Urinary bladder (tissue), 4 donors: ENCODE results near the gene MYLK. TPM values are rescaled to one million over a fixed set of nuclear protein-coding genes. Genes with fewer than 3 reads are reported as not detected.

Experiments
- DNase-seq: peaks from one replicate; pipeline ENCODE4 v3.0.0-alpha.2; 2015; ENCODE audit errors: extremely low spot score
- H3K27ac ChIP-seq: one replicate; pipeline ENCODE4 v1.5.1; 2013; ENCODE audit warnings: low read depth, mild to moderate bottlenecking, moderate library complexity
- H3K36me3 ChIP-seq: one replicate; pipeline ENCODE4 v1.6.1; 2013; ENCODE audit warnings: mild to moderate bottlenecking, moderate library complexity; ENCODE audit not compliant: insufficient read depth
- H3K4me1 ChIP-seq: one replicate; pipeline ENCODE4 v1.6.1; 2013; ENCODE audit warnings: mild to moderate bottlenecking, moderate library complexity; ENCODE audit not compliant: insufficient read depth
- H3K4me3 ChIP-seq: one replicate; pipeline ENCODE4 v1.5.1; 2013; ENCODE audit warnings: low read depth, low read length
- WGBS: extraction: QIAGEN DNeasy Blood & Tissue Kit; methylation state at CpG from one replicate; pipeline ENCODE4 v1.1.7; 2013; 5-methylcytosine and 5-hydroxymethylcytosine counted together
- polyA plus RNA-seq: library from polyadenylated mRNA; stranded (reverse); fragments of 200-250 nt; gene quantifications from one replicate; pipeline ENCODE4 v1.2.3, GENCODE V29; 2013
- total RNA-seq: library from RNA; depleted of rRNA; stranded (reverse); fragments of >200 nt; gene quantifications from one replicate; pipeline ENCODE4 v1.2.3, GENCODE V29; 2014
- donor health status: healthy with polysubstance abuse.
- donor health status: healthy.

Gene MYLK
- total and polyA plus RNA-seq, 2 donors: 1,524 to 1,651 TPM

DNA sequence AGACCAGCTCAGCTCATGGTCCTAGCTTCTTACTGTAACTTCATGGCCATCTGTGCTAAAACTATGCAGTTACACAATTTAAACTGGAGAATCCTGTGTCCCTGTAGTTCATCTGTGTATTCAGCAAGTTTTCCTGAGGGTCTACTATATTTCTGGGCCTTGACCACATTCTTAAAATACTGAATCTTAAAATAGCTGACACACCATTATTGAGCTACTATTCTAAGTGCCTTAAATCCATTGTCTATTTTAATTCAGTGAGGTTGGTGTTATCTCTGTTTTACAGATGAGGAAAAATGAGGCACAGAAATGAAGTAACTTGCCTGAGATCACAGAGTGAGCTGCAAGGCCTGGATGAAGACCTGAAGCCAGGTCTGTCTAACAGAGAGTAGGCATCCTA lies 22.0 kb downstream of the MYLK start:
- DNase-seq: no peak
- H3K4me3 ChIP-seq: no peak overlapping the region
- H3K36me3 ChIP-seq: no peaks in the 10 kb centered on the region
- H3K4me1 ChIP-seq: no peaks in the 10 kb centered on the region
- H3K27ac ChIP-seq: no peak overlapping the region

DNA sequence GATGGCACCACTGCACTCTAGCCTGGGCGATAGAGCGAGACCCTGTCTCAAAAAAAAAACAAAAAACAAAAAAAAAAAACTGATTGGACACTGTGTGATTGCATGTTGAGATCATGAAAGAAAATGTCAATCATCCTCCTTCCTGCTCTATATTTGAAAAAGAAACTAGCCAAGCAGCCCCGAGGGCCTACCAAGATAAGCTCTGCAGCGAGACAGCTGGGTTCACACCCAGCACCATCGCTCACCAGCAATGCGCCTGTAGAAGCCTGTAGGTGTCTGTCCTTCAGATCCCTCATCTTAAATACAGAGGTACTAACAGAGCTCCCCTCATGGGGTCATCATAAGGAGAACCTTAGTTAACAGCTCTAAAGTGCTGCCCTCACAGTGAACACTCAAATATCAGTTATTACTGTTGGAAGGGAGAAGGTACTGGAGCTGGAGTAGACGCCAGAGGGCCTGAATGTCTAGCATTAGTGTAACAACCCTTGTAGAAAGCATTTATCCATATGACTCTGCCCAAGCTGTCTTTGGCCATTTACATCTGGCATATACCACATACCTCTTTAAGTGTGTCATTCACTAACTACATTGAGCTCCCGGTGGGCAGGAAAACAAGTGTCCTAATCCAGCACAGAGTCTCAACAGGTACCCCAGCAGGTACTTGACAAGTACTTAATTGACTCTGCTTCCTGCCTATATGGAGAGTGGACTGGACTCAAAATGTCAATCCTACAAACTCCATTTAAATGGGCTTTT lies 22.9 kb downstream of the MYLK start:
- H3K4me3 ChIP-seq: no peak overlapping the region
- no peak for DNase-seq
- no peaks in the 10 kb centered on the region for H3K36me3 ChIP-seq
- no peak overlapping the region for H3K27ac ChIP-seq
- H3K4me1 ChIP-seq: no peaks in the 10 kb centered on the region
- WGBS: 93% methylated on average over 8 of the region's 8 CpGs

DNA sequence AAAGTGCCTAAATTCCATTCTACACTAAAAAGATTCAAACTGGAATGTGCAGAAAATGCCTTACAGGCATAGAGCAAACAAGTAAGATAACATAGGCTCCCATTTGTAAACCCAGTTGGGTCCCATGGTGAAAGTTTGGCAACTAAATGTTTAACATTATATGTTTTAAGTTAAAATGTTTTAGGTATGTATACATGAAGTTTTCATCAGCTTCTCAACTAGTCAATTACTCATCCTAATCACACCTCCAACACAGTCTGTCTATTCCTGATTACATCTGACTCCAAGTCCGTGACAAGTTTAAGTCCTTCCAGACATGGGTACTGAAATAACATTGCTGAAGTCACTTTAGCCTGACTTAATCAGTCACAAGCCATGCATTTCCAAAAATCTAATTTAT lies 25.0 kb downstream of the MYLK start:
- 72% methylated on average over 1 of the region's 1 CpG for WGBS
- Histone ChIP-seq H3K36me3 (no peaks in the 10 kb centered on the region), H3K27ac (no peak overlapping the region)

DNA sequence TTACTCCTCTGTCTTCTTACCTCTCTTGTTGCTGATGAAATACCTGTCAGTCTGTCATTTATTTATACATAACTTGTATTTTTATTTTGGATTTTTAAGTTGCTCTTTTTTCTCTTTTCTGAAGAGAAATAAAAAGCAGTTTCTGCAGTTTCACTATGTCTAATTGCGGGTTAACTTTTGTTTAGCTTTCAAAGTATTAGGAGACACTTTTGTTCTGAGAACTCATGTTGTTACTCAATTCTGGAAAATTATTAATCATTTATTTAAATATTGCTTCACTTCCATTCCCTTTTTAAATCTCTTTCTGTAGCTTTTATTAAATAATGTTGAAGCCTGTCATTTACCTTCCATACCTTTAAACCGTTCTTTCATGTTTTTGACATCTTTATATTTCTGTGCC lies 29.2 kb downstream of the MYLK start:
- Histone ChIP-seq H3K4me1 (no peaks in the 10 kb centered on the region), H3K27ac (no peak overlapping the region), H3K36me3 (no peaks in the 10 kb centered on the region), H3K4me3 (no peak overlapping the region)
- 95% methylated on average over 2 of the region's 2 CpGs for WGBS
- no peak for DNase-seq

More for the DNA sequence above, 25.0 kb downstream of the MYLK start:
- H3K4me1 ChIP-seq: no peaks in the 10 kb centered on the region
- no peak for DNase-seq
- no peak overlapping the region for H3K4me3 ChIP-seq

DNA sequence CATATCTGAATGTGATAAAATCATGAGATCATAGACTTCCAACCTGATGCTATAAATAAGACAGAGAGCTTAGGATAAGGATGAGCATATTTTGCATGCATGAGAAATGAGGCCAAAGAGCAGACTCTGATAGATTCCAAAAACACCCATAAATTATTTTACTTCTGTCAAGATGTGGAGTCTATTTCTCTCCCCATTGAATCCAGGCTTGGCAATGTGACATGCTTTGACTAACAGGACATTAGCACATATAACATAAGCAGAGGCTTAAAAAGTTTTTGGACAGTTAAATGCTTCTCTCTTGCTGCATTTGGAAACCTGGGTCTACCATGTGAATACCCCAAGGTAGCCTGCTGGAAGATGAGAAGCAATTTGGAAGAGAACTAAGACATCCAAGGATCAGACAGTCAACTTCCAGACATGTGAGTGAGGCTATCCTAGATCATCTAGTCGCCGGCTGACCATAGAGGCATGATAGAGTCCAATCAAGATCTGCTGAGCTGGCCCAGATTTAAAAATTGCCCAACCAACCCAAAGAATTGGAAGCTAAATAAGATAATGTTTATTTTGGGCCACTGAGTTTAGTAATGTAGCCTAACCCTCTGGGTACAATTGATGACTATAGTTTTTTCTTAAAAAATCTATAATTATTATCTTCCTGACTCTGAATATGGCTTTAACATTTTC lies 30.3 kb downstream of the MYLK start:
- WGBS: 92% methylated on average over 2 of the region's 2 CpGs
- no peak for DNase-seq
- no peak overlapping the region for H3K27ac ChIP-seq
- H3K4me3 ChIP-seq: no peak overlapping the region
- H3K4me1 ChIP-seq: no peaks in the 10 kb centered on the region
- H3K36me3 ChIP-seq: no peaks in the 10 kb centered on the region

DNA sequence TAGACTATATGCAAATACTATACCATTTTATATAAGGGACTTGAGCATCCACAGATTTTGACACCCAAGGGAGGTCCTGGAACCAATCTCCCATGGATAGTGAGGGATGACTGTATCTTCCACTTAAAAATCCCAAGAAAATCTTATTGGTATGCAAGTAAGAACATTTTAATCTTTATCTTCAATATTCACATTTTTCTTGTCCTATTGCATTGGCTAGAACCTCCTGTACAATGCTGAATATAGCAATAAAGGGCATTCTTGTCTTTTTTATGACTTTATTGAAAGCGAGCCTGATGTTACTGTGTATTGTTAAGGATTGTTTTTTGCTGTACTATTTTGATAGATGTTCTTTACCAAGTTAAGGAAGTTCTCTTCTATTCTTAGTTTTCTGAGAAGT lies 36.9 kb downstream of the MYLK start:
- no peak for DNase-seq
- no peaks in the 10 kb centered on the region for H3K36me3 ChIP-seq
- H3K27ac ChIP-seq: no peak overlapping the region
- no peaks in the 10 kb centered on the region for H3K4me1 ChIP-seq
- no peak overlapping the region for H3K4me3 ChIP-seq
- 85% methylated on average over 1 of the region's 1 CpG for WGBS

DNA sequence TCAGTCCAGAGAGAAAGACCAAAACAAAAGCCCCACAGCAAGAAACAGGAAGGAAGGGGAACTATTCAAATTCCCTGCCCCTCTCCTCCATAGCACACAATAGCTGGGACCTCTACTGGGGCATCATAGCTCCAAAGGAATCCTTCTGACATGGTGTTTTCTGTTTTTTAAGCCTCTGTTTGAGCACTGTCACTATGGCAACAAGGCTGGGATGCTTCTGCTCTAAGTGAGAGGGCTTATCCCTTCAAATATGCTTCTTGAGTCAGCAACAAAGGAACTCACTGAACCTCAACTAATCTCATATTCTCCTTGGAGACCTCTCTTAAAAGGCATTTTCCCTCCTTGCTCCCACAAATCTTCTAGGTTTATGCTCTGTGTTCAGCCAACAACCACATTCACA lies 40.5 kb downstream of the MYLK start:
- H3K27ac ChIP-seq: no peak overlapping the region

DNA sequence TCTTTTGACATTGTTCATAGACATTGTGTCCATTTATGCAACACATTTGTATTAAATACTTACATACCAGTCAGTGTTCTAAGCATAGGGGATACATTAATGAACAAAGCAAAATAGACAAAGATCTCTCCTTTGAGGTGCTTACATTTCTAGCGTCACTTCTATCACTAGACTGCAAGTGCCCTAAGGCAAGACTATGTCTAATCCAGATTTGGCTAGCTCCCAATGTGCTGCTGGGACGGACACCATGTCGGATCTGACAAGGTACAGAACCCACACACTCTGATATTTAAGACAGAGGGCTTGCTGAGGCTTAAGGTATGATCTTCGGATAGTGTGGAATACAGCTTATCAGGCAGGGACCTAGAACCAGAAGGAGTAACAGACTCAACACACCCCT lies 41.4 kb downstream of the MYLK start:
- Histone ChIP-seq H3K27ac (no peak overlapping the region), H3K4me1 (no peaks in the 10 kb centered on the region), H3K36me3 (no peaks in the 10 kb centered on the region), H3K4me3 (no peak overlapping the region)
- 72% methylated on average over 4 of the region's 4 CpGs for WGBS
- DNase-seq: no peak

More for the DNA sequence above, 40.5 kb downstream of the MYLK start:
- no peak for DNase-seq
- H3K36me3 ChIP-seq: no peaks in the 10 kb centered on the region
- H3K4me1 ChIP-seq: no peaks in the 10 kb centered on the region
- H3K4me3 ChIP-seq: no peak overlapping the region

DNA sequence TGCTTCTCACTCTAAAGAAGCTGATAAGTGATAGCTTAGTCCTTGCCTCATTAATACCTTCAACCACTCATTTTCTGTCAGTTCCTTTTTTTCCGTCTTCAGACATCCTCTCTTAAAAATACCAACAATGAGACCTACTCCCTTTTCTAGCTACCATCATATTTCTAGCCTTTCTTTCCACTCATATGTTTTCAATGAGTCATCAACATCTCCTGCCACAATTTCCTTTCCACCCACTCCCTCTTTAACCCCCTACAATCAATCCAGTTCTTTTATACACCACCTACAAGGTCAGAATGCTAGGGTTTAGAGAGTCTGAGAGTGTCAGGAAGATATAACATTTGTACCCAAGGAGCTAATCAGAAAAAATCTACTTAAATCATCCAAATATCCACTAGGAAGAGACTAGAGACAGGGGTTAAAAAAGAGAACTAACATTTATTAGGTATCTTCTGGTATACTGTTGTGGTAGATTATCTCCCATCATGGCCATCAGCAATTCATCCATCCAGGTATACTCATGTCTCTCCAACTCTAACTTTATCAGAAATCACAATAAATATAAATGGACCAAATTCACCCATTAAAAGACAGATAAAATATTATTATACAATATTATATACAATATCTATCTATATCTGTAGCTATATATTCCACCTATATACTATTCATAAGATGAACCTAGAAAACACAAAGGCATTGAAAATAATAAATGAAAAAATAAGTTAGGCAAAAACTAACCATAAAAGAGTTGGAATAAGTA lies 42.5 kb downstream of the MYLK start:
- Histone ChIP-seq H3K27ac (no peak overlapping the region), H3K4me1 (no peaks in the 10 kb centered on the region), H3K4me3 (no peak overlapping the region), H3K36me3 (no peaks in the 10 kb centered on the region)
- 85% methylated on average over 1 of the region's 1 CpG for WGBS
- DNase-seq: no peak

DNA sequence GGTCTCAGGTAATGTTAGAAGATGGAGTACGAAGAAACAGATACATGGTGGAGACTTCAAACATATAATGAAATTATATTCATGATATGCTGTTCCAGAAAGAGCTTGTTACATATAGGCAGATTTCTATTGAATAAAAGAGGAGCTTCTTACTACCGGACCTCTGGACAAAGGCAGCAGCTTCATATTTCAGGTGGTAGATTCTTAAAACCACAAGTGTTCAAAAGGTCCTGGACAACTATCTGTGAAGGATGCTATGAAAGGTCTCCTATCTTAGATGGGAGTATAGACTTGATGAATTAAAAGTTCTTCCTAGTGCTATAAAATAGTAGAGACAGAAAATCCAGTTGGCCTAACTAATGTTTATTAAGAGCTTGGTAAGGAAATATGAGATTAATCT lies 43.2 kb downstream of the MYLK start:
- DNase-seq: no peak
- H3K27ac ChIP-seq: no peak overlapping the region
- 90% methylated on average over 2 of the region's 2 CpGs for WGBS
- no peak overlapping the region for H3K4me3 ChIP-seq
- no peaks in the 10 kb centered on the region for H3K36me3 ChIP-seq
- H3K4me1 ChIP-seq: no peaks in the 10 kb centered on the region

DNA sequence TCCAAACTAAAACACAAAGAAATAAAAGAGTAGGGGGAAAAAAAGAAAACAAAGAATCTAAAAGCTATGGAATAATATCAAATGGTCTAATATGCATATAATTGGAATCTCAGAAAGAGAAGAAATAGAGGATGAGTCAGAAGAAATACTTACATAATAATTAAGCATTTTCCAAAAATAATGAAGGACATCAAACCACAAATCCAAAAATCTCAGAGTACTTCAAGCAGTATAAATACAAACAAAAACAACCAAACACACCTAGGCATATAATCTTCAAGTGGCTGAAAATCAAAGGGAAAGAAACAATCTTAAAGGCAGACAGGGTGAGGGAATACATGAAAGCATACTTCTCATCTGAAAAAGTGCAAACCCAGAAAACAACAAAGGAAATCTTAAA lies 46.3 kb downstream of the MYLK start:
- no peaks in the 10 kb centered on the region for H3K4me1 ChIP-seq
- H3K4me3 ChIP-seq: no peak overlapping the region
- no peak overlapping the region for H3K27ac ChIP-seq
- no peaks in the 10 kb centered on the region for H3K36me3 ChIP-seq
- DNase-seq: no peak

DNA sequence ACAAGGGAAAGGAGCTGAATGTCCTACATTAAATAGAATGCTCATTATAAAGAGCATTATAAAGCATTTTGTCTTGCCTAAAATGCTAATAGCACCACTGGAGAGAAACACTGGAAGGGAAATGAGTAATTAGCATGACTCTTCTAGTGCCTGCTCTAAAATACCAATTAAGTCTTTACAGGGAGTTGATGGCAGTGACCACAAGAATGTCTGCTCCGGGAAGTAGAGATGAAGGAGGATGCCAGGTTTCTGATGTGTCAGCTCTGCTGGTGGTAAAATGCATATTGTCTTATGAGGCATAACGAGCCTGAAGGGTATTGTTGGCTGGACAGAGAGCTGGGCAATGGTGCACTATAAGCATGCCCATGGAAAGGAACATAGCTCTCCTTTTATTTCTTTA lies 49.5 kb downstream of the MYLK start:
- no peaks in the 10 kb centered on the region for H3K4me1 ChIP-seq
- H3K27ac ChIP-seq: no peak overlapping the region

DNA sequence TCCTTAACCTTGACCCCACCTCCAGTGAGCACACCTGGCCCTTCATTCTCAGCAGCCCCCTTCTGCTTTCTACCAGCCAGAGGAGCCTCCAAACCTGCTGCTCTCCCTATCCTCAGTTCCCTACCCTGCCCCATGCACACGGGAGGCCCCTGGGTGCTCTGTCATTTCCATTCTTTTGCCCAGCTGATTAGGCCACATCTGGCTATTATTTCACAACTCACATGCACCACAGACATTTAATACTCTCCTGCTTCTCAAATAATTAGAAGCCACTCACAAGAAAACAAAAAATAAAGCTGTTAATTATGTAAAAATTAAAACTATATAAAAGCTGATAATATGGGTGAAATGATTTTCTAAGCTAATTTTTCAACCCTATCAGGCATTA lies 50.7 kb downstream of the MYLK start:
- H3K4me3 ChIP-seq: no peak overlapping the region
- 72% methylated on average over 1 of the region's 1 CpG for WGBS
- H3K4me1 ChIP-seq: no peaks in the 10 kb centered on the region
- no peak overlapping the region for H3K27ac ChIP-seq
- no peak for DNase-seq
- H3K36me3 ChIP-seq: no peaks in the 10 kb centered on the region

More for the DNA sequence above, 49.5 kb downstream of the MYLK start:
- Histone ChIP-seq H3K4me3 (no peak overlapping the region), H3K36me3 (no peaks in the 10 kb centered on the region)
- 74% methylated on average over 2 of the region's 2 CpGs for WGBS
- no peak for DNase-seq
